Tibial artery (tissue), 4 donors: Measurements from ENCODE around the gene GBA2.

Experiments used
- DNase-seq, 2 donors: peaks; one replicate each; pipeline ENCODE4 v3.0.0-alpha.2; 2019
- H3K27ac ChIP-seq, 2 donors: fragments of 200-600 bp; sonication (generic) in 1 of 2; 1 replicate in 1 of 2; 2 replicates in 1 of 2; pipeline ENCODE4 v1.5.1; 2018 to 2019; ENCODE audit warnings: mild to moderate bottlenecking in 1 of 2
- H3K27me3 ChIP-seq, 2 donors: fragments of 200-600 bp; sonication (generic) in 1 of 2; one replicate each; pipeline versions ENCODE4 v1.5.1 to v1.6.0; 2016 to 2019
- H3K36me3 ChIP-seq, 3 donors: fragments of 200-600 bp; sonication (generic) in 2 of 3; one replicate each; pipeline ENCODE4 v1.5.1; 2016 to 2019; ENCODE audit warnings: mild to moderate bottlenecking in 2 of 3
- H3K4me1 ChIP-seq, 4 donors: fragments of 200-600 bp; sonication (generic) in 2 of 4; 1 replicate in 3 of 4; 2 replicates in 1 of 4; pipeline ENCODE4 v1.5.1; 2016 to 2019
- H3K4me3 ChIP-seq, 2 donors: fragments of 200-600 bp; sonication (generic) in 1 of 2; 1 replicate in 1 of 2; 2 replicates in 1 of 2; pipeline ENCODE4 v1.5.1; 2018 to 2019; ENCODE audit warnings: mild to moderate bottlenecking in 2 of 2
- H3K9me3 ChIP-seq, 3 donors: fragments of 200-600 bp; sonication (generic) in 1 of 3; one replicate each; pipeline ENCODE4 v1.5.1; 2016 to 2019
- intact Hi-C: fragments of 100-400 bp; cut with DNase I; formaldehyde crosslinking; loops from one replicate; pipeline ENCODE4 v1.15.0; 2023; ENCODE audit warnings: low total_unique reads
- TF ChIP-seq, protein P1 (sequence below), 2 experiments: fragments of 200-600 bp in 1 of 2; fragments of 450-650 bp in 1 of 2; IDR thresholded peaks; one replicate each; pipeline ENCODE4 v1.5.1; 2017 to 2019; ENCODE audit warnings: antibody characterized with exemption in 2 of 2, mild to moderate bottlenecking in 1 of 2, moderate library complexity in 1 of 2

The GBA2 gene

DNA sequence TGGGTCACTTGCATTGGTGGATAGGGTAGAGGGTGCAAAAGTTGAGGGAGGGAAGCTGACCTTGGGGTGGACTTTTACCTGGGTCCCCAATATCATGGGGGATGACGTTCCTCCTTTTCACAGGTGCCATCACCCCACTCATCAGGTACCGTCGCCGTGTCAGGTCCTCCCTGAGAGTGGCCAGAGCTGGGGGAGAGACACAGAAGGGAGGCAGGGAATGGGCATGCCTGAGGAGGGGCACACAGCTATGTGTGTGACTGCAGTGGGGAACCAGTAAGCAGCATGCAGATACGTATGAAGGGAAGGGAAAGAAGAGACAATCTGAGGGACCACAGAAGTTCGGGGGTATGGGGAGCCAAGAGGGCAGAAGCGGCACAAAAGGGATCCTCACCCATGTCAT is 10.1 kb downstream of the GBA2 start:
- no peak overlapping the region for H3K27ac ChIP-seq
- DNase-seq, result no peak
- H3K36me3 ChIP-seq, result peaks cover 87 to 96% (median 95%) of the 10 kb centered on the region in 3 donors
- H3K4me1 ChIP-seq, result peaks cover 0 to 19% (median 7%) of the 10 kb centered on the region in 4 donors
- no peaks in the 10 kb centered on the region for H3K9me3 ChIP-seq
- intact Hi-C loops, result no loop called here
- TF ChIP-seq, protein P1, sequence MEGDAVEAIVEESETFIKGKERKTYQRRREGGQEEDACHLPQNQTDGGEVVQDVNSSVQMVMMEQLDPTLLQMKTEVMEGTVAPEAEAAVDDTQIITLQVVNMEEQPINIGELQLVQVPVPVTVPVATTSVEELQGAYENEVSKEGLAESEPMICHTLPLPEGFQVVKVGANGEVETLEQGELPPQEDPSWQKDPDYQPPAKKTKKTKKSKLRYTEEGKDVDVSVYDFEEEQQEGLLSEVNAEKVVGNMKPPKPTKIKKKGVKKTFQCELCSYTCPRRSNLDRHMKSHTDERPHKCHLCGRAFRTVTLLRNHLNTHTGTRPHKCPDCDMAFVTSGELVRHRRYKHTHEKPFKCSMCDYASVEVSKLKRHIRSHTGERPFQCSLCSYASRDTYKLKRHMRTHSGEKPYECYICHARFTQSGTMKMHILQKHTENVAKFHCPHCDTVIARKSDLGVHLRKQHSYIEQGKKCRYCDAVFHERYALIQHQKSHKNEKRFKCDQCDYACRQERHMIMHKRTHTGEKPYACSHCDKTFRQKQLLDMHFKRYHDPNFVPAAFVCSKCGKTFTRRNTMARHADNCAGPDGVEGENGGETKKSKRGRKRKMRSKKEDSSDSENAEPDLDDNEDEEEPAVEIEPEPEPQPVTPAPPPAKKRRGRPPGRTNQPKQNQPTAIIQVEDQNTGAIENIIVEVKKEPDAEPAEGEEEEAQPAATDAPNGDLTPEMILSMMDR (IDR thresholded peaks at IDR 0.05), result no peak
- H3K27me3 ChIP-seq, result no peaks in the 10 kb centered on the region
- no peak overlapping the region for H3K4me3 ChIP-seq

DNA sequence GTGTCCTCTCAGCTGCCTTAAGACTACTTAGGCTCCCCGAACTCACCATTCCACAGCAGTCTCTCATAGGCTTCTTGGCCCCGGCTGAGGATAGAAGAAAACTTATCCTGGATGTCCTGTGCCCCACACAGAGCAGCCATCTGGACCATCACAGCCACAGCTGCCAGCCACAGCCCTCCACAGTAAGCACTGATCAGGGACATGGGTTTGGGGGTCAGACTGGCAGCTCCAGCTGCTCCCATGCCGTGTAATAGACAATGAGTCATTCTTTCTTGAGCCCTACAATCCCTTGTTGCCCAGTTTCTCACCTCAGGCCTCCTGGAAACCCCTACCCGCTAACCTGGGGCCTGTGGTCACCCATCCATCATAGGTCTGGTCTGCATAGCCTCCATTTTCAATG is 10.8 kb downstream of the GBA2 start:
- DNase-seq, result no peak
- peaks cover 79 to 88% (median 87%) of the 10 kb centered on the region in 3 donors for H3K36me3 ChIP-seq
- TF ChIP-seq, protein P1 (IDR thresholded peaks at IDR 0.05), result no peak
- no peaks in the 10 kb centered on the region for H3K27me3 ChIP-seq
- H3K9me3 ChIP-seq, result no peaks in the 10 kb centered on the region
- no peak overlapping the region for H3K4me3 ChIP-seq
- intact Hi-C loops, result no loop called here
- H3K27ac ChIP-seq, result no peak overlapping the region
- peaks cover 0 to 23% (median 14%) of the 10 kb centered on the region in 4 donors for H3K4me1 ChIP-seq

DNA sequence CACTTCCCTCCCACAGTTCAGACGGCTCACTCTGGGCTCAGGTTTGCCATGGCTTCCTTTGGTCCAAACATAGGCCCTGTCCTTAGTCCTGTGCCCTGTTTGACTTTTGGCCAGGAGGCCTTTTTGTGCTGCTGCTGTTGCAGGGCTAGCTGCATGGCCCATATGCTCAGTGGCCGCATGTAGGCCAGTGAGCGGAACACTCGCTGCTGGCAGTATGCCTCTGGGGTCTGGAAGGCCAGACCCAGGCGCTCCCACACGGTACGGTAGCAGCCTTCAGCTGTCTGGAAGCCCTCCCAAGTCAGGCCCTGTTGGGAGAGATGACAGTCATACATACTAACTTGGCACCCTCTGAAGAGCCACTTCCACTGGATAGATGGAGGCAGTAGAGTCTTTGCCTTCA is 11.9 kb downstream of the GBA2 start:
- Histone ChIP-seq H3K27ac (no peak overlapping the region), H3K4me3 (no peak overlapping the region), H3K9me3 (no peaks in the 10 kb centered on the region), H3K27me3 (no peaks in the 10 kb centered on the region), H3K4me1 (peaks cover 0 to 28% (median 17%) of the 10 kb centered on the region in 4 donors), H3K36me3 (peaks cover 69 to 78% (median 77%) of the 10 kb centered on the region in 3 donors)
- no peak for DNase-seq
- TF ChIP-seq, protein P1 (IDR thresholded peaks at IDR 0.05), result no peak
- intact Hi-C loops, result no loop called here

DNA sequence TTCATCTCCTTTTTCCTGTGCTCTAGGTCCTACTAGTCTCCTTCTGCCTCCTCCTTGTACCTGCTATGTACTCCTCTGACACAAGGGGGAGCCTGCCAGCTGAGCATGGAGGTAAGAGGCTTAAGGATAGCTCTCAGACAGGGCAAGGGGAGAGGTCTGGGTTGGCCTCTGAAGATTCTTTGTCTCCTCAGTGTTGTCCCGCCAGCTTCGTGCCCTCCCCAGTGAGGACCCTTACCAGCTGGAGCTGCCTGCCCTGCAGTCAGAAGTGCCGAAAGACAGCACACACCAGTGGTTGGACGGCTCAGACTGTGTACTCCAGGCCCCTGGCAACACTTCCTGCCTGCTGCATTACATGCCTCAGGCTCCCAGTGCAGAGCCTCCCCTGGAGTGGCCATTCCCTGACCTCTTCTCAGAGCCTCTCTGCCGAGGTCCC is 12.8 kb downstream of the GBA2 start:
- Histone ChIP-seq H3K9me3 (no peaks in the 10 kb centered on the region), H3K4me3 (no peak overlapping the region), H3K4me1 (peaks cover 0 to 29% (median 17%) of the 10 kb centered on the region in 4 donors), H3K36me3 (peaks cover 61 to 68% (median 67%) of the 10 kb centered on the region in 3 donors), H3K27me3 (no peaks in the 10 kb centered on the region), H3K27ac (peak overlapping the region in 1 of 2 donors; percentile 99)
- peak in 1 of 2 donors; percentile 80 for DNase-seq
- TF ChIP-seq, protein P1 (IDR thresholded peaks at IDR 0.05), result peak; percentile 75 to 82
- intact Hi-C loops, result no loop called here

DNA sequence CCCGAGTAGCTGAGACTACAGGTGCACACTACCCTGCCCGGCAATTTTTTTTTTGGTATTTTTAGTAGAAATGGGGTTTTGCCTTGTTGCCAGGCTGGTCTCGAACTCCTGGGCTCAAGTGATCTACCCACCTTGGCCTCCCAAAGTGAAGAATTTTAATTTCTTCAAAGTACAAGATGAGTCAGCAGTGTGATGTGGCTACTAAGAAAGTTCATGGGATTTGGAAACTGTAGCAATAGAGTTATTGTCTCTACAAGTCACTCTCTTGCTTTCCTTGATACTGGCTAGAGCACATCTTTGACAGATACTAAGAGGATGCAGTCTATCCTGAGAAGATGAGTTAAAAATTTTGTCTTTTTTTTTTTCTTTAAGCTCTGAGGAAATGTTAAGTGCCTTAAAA is 14.9 kb downstream of the GBA2 start:
- intact Hi-C loops, result no loop called here
- Histone ChIP-seq H3K27me3 (no peaks in the 10 kb centered on the region), H3K4me1 (peaks cover 0 to 50% (median 36%) of the 10 kb centered on the region in 4 donors), H3K9me3 (no peaks in the 10 kb centered on the region), H3K36me3 (peaks cover 43 to 47% (median 46%) of the 10 kb centered on the region in 3 donors), H3K4me3 (no peak overlapping the region), H3K27ac (peak overlapping the region; percentile 92 to 99)
- TF ChIP-seq, protein P1 (IDR thresholded peaks at IDR 0.05), result no peak
- no peak for DNase-seq
